Thyroid gland (tissue), 4 donors: ENCODE results near the gene LHPP. TPM values are rescaled to one million over a fixed set of nuclear protein-coding genes. Genes with fewer than 3 reads are reported as not detected.
A peak's percentile ranks its signal among the peaks of the same experiment; 100 is the strongest.

Experiments used
- DNase-seq, 2 donors: peaks; one replicate each; pipeline ENCODE4 v3.0.0-alpha.2; 2019
- H3K27ac ChIP-seq, 3 donors: fragments of 200-600 bp; sonication (generic); 1 replicate in 2 of 3; 2 replicates in 1 of 3; pipeline ENCODE4 v1.5.1; 2016 to 2019; ENCODE audit warnings: mild to moderate bottlenecking in 1 of 3, moderate library complexity in 1 of 3
- H3K27me3 ChIP-seq: fragments of 200-600 bp; sonication (generic); one replicate; pipeline ENCODE4 v1.5.1; 2019
- H3K36me3 ChIP-seq, 2 donors: fragments of 200-600 bp; sonication (generic); one replicate each; pipeline ENCODE4 v1.5.1; 2016 to 2019
- H3K4me1 ChIP-seq, 2 donors: fragments of 200-600 bp; sonication (generic); one replicate each; pipeline ENCODE4 v1.5.1; 2017 to 2019
- H3K4me3 ChIP-seq, 3 donors: fragments of 200-600 bp; sonication (generic); replicated peaks in 1 of 3; 1 replicate in 2 of 3; 2 replicates in 1 of 3; pipeline ENCODE4 v1.5.1; 2016; ENCODE audit warnings: mild to moderate bottlenecking in 1 of 3
- H3K9me3 ChIP-seq: fragments of 200-600 bp; sonication (generic); one replicate; pipeline ENCODE4 v1.5.1; 2017
- POLR2A ChIP-seq, 2 donors: fragments of 450-650 bp; IDR thresholded peaks; one replicate each; pipeline ENCODE4 v1.6.1; 2017; ENCODE audit warnings: antibody characterized with exemption in 2 of 2, mild to moderate bottlenecking in 2 of 2, moderate library complexity in 1 of 2
- WGBS, 2 donors: methylation state at CpG; one replicate each; pipeline ENCODE4 v1.1.5; 2017; 5-methylcytosine and 5-hydroxymethylcytosine counted together
- intact Hi-C: fragments of 100-400 bp; cut with DNase I; formaldehyde crosslinking; loops from one replicate; pipeline ENCODE4 v1.15.1; 2023
- total RNA-seq, 4 donors: library from RNA; depleted of rRNA; stranded (reverse); fragments of >200 nt; gene quantifications; one replicate each; pipeline ENCODE4 v1.2.3, GENCODE V29; 2016
- TF ChIP-seq, protein P1 (sequence below), 6 experiments: fragments of 200-600 bp in 3 of 6; fragments of 450-650 bp in 3 of 6; sonication (generic) in 3 of 6; IDR thresholded peaks; one replicate each; pipeline ENCODE4 v1.5.1; 2016 to 2019; ENCODE audit warnings: antibody characterized with exemption in 6 of 6, mild to moderate bottlenecking in 2 of 6, inconsistent platforms in 1 of 6, moderate library complexity in 1 of 6

LHPP gene
- total RNA-seq, 4 donors from 2014 or later, result 8.3 to 69.9 (median 48.3) TPM

DNA sequence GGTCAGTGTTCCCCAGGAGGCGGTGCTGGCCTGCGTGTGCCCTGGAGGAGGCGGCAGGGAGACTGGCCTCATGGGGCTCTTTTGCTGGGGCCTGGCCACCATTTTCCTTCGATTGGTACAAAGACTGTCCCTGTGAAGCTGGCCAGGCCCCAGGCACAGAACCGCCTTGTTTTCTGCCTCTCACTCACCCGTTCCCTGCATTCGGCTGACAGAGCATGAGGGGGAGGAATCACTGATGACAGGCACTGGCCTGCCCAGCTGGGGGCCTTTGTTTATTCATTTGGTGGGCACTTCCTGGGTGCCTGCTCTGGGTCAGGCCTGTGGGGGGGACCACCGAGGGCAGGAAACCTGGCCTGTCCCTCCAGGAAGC, 143.4 kb downstream of the LHPP start:
- no peaks in the 10 kb centered on the region for H3K36me3 ChIP-seq
- H3K4me1 ChIP-seq, result peaks cover 5 to 35% of the 10 kb centered on the region in 2 donors

DNA sequence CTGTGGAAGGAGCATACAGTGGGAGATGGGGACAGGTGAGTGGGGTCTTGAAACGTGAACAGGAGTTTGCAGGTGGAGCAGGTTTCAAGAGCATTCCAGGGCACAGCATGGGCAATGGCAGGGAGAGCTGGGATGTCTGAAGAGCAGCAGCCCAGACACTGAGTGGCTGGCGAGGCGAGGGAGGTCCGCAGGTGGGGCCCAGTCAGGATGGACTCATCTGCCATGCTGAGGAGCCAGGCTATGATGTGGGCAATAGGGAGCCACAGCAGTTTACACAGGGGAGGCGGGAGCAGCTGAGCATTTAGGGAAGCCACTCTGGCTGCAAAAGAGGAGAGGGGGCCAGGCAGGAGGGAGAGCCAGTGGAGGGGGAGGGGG, 143.8 kb downstream of the LHPP start:
- H3K27ac ChIP-seq, result no peak overlapping the region
- intact Hi-C loops, result no loop called here
- no peak for TF ChIP-seq POLR2A (IDR thresholded peaks at IDR 0.05)
- TF ChIP-seq, protein P1, sequence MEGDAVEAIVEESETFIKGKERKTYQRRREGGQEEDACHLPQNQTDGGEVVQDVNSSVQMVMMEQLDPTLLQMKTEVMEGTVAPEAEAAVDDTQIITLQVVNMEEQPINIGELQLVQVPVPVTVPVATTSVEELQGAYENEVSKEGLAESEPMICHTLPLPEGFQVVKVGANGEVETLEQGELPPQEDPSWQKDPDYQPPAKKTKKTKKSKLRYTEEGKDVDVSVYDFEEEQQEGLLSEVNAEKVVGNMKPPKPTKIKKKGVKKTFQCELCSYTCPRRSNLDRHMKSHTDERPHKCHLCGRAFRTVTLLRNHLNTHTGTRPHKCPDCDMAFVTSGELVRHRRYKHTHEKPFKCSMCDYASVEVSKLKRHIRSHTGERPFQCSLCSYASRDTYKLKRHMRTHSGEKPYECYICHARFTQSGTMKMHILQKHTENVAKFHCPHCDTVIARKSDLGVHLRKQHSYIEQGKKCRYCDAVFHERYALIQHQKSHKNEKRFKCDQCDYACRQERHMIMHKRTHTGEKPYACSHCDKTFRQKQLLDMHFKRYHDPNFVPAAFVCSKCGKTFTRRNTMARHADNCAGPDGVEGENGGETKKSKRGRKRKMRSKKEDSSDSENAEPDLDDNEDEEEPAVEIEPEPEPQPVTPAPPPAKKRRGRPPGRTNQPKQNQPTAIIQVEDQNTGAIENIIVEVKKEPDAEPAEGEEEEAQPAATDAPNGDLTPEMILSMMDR (IDR thresholded peaks at IDR 0.05), result no peak

More for the DNA sequence above, 143.4 kb downstream of the LHPP start:
- peak overlapping the region in 2 of 3 donors; percentile 30 to 53 for H3K27ac ChIP-seq
- H3K4me3 ChIP-seq, result no peak overlapping the region
- no peaks in the 10 kb centered on the region for H3K27me3 ChIP-seq
- peak in 1 of 2 donors; percentile 6 for DNase-seq
- no peaks in the 10 kb centered on the region for H3K9me3 ChIP-seq
- TF ChIP-seq POLR2A (IDR thresholded peaks at IDR 0.05), result no peak
- TF ChIP-seq, protein P1 (IDR thresholded peaks at IDR 0.05), result no peak
- intact Hi-C loops, result no loop called here
- WGBS, 2 donors, result 78 to 82% methylated on average over 5 to 7 of the region's 8 CpGs

DNA sequence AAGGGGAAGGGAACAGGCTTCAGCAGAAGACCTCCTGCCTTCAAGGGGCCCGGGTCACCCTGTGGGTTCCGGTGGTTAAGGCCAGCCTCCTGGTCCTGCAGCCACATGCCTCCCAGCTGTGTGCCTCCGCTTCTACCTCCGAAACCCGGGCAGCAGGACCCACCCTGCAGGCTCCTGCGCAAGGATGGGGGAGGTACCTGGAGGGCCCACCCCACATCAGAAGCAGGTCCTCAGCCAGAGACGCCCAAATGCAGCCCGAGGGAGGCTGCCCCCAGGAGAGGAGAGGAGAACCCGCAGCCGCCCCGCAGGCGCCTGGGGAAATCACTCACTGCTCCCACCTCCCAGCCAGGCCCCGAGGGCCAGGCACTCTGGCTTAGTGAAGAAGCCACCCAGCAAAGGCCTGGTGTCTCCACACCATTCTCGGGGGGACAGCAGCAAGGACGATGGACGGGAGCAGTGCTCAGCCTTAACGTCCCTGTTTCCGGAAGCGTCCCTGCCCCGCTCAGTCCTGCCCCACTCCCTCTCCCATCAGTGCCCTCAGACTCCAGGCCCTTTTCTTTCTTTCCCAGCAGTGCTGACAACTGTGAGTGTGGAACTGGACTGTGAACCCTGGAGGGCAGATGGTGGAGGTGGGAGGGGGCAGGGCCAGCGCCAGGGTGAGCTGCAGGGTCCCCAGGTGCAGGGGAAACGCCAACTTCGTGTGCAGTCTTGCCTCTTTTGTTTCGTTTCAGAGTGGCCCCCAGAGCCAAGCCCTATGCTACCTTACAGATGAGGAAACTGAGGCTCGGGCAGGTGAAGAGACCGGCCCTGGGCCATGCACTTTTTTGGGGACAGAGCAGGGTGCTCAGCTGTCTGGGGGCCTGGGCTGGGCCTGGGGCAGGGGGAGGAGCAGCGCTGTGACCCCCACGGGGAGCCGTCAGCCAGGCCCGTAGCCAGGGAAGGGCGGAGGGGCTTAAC, 144.5 kb downstream of the LHPP start:
- Histone ChIP-seq H3K27me3 (no peaks in the 10 kb centered on the region), H3K36me3 (no peaks in the 10 kb centered on the region), H3K9me3 (no peaks in the 10 kb centered on the region), H3K4me1 (peaks cover 5 to 37% of the 10 kb centered on the region in 2 donors), H3K27ac (no peak overlapping the region), H3K4me3 (no peak overlapping the region)
- no peak for DNase-seq
- intact Hi-C loops, result no loop called here
- TF ChIP-seq, protein P1 (IDR thresholded peaks at IDR 0.05), result no peak
- no peak for TF ChIP-seq POLR2A (IDR thresholded peaks at IDR 0.05)
- 75 to 84% methylated on average over 18 to 19 of the region's 31 CpGs for WGBS, 2 donors

More for the DNA sequence above, 143.8 kb downstream of the LHPP start:
- Histone ChIP-seq H3K4me1 (peaks cover 5 to 35% of the 10 kb centered on the region in 2 donors), H3K4me3 (no peak overlapping the region), H3K27me3 (no peaks in the 10 kb centered on the region), H3K36me3 (no peaks in the 10 kb centered on the region), H3K9me3 (no peaks in the 10 kb centered on the region)
- WGBS, 2 donors, result 69 to 86% methylated on average over 5 of the region's 5 CpGs
- peak in 1 of 2 donors; percentile 26 for DNase-seq

DNA sequence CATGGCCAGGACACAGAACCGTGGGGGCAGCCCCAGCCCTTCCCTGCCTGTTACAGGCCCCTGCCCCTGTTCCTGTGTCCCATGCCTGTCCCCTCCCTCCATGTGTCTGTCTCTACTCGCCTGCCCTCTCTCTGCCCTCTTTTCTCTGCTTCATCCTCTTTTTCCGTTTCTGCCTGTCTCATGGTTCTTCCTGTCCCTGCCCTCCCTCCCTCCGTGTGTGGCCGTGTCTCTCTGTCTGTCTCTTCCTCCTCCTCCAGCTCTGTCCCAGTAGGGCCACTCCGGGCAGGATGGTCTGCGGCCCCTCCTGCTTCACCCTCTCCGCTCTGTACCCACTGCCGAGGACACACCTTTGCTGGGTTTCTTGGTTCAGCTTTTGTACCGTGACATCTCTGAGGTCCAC, 145.2 kb downstream of the LHPP start:
- Histone ChIP-seq H3K4me1 (peaks cover 8 to 44% of the 10 kb centered on the region in 2 donors), H3K9me3 (no peaks in the 10 kb centered on the region), H3K27ac (no peak overlapping the region), H3K27me3 (no peaks in the 10 kb centered on the region), H3K36me3 (no peaks in the 10 kb centered on the region), H3K4me3 (no peak overlapping the region)
- WGBS, 2 donors, result 44 to 56% methylated on average over 10 of the region's 10 CpGs
- intact Hi-C loops, result no loop called here
- TF ChIP-seq, protein P1 (IDR thresholded peaks at IDR 0.05), result no peak
- no peak for TF ChIP-seq POLR2A (IDR thresholded peaks at IDR 0.05)
- no peak for DNase-seq

DNA sequence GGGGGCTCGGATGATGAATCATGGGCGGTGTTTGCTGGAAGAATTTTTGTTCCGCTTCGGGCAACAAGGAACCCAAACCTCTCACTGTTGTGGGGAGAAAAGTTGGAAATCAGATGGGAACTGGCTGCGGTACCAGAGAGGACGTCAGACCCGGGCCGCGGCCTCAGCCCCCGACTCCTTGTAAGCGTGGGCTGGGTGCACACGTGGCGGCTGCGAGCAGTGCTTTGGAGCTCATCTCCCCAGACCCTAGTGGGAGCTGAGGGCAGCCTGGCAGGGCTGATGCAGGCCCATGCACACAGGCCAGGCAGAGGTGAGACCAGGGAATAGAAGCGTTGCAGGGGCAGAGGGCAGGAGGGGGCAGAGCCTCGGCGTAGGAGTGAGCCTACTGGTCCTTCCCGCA, 146.1 kb downstream of the LHPP start:
- Histone ChIP-seq H3K9me3 (no peaks in the 10 kb centered on the region), H3K4me3 (no peak overlapping the region), H3K4me1 (peaks cover 16 to 52% of the 10 kb centered on the region in 2 donors), H3K27me3 (no peaks in the 10 kb centered on the region), H3K36me3 (no peaks in the 10 kb centered on the region), H3K27ac (no peak overlapping the region)
- TF ChIP-seq, protein P1 (IDR thresholded peaks at IDR 0.05), result no peak
- TF ChIP-seq POLR2A (IDR thresholded peaks at IDR 0.05), result no peak
- intact Hi-C loops, result no loop called here
- 91% methylated on average over 12 to 18 of the region's 18 CpGs for WGBS, 2 donors
- no peak for DNase-seq
